ENCODE data around the gene SPIN3.

GRCh38 chrX:56947699-56948098, 47.6 kb downstream of the SPIN3 start:
- TF ChIP-seq, protein P1, sequence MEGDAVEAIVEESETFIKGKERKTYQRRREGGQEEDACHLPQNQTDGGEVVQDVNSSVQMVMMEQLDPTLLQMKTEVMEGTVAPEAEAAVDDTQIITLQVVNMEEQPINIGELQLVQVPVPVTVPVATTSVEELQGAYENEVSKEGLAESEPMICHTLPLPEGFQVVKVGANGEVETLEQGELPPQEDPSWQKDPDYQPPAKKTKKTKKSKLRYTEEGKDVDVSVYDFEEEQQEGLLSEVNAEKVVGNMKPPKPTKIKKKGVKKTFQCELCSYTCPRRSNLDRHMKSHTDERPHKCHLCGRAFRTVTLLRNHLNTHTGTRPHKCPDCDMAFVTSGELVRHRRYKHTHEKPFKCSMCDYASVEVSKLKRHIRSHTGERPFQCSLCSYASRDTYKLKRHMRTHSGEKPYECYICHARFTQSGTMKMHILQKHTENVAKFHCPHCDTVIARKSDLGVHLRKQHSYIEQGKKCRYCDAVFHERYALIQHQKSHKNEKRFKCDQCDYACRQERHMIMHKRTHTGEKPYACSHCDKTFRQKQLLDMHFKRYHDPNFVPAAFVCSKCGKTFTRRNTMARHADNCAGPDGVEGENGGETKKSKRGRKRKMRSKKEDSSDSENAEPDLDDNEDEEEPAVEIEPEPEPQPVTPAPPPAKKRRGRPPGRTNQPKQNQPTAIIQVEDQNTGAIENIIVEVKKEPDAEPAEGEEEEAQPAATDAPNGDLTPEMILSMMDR (IDR thresholded peaks at IDR 0.05), result no peak
- TF ChIP-seq POLR2AphosphoS5 (IDR thresholded peaks at IDR 0.05; ENCODE audit: low read depth, low read length), result no peak

Data from Panc1 (cell line).